Aorta (tissue), 5 donors: ENCODE data around the gene BAIAP3. TPM values are rescaled to one million over a fixed set of nuclear protein-coding genes. Genes with fewer than 3 reads are reported as not detected.
"Not testable (repeated sequence)": the region's sequence is repeated elsewhere in the genome, so short reads cannot be mapped to it uniquely, and the experiment has no call there.

Source experiments
- ATAC-seq: fragments of 200-7000 bp; cut with Tn5 transposase; one replicate; pipeline ENCODE4 v1.9.1; 2022; ENCODE audit warnings: moderate library complexity; ENCODE audit not compliant: low FRiP score
- DNase-seq, 2 donors: peaks; one replicate each; pipeline ENCODE4 v3.0.0-alpha.2; 2020
- H3K27ac ChIP-seq, 2 donors: one replicate each; pipeline ENCODE4 v1.5.1; 2013; ENCODE audit warnings: low read length in 2 of 2, mild to moderate bottlenecking in 2 of 2, moderate library complexity in 2 of 2, control low read depth in 1 of 2, inconsistent platforms in 1 of 2, low read depth in 1 of 2
- H3K27me3 ChIP-seq, 2 donors: one replicate each; pipeline ENCODE4 v1.6.1; 2013; ENCODE audit warnings: control low read depth in 1 of 2, low read length in 1 of 2, mild to moderate bottlenecking in 1 of 2, moderate library complexity in 1 of 2; ENCODE audit not compliant: insufficient read depth in 2 of 2, control insufficient read depth in 1 of 2
- H3K36me3 ChIP-seq, 2 donors: one replicate each; pipeline ENCODE4 v1.6.1; 2013; ENCODE audit warnings: control low read depth in 1 of 2, low read length in 1 of 2, mild to moderate bottlenecking in 1 of 2; ENCODE audit not compliant: insufficient read depth in 2 of 2, control insufficient read depth in 1 of 2
- H3K4me1 ChIP-seq, 2 donors: one replicate each; pipeline ENCODE4 v1.6.1; 2013; ENCODE audit warnings: low read length in 2 of 2, control low read depth in 1 of 2, mild to moderate bottlenecking in 1 of 2, moderate library complexity in 1 of 2; ENCODE audit not compliant: insufficient read depth in 2 of 2, control insufficient read depth in 1 of 2
- H3K4me3 ChIP-seq, 2 donors: one replicate each; pipeline ENCODE4 v1.5.1; 2013; ENCODE audit warnings: low read length in 2 of 2, control low read depth in 1 of 2, mild to moderate bottlenecking in 1 of 2
- H3K9me3 ChIP-seq: one replicate; pipeline ENCODE4 v1.6.1; 2013; ENCODE audit warnings: mild to moderate bottlenecking, low read length; ENCODE audit not compliant: control insufficient read depth
- WGBS, 2 donors: extraction: QIAGEN DNeasy Blood & Tissue Kit; methylation state at CpG; one replicate each; pipeline ENCODE4 v1.1.7; 2013; 5-methylcytosine and 5-hydroxymethylcytosine counted together
- intact Hi-C, 2 donors: fragments of 100-400 bp; cut with DNase I; formaldehyde crosslinking; loops; one replicate each; pipeline versions ENCODE4 v1.14.2 to v1.15.0; 2022
- polyA plus RNA-seq, 2 donors: library from polyadenylated mRNA; stranded (reverse); fragments of 200-250 nt; gene quantifications; one replicate each; pipeline ENCODE4 v1.2.3, GENCODE V29; 2013
- total RNA-seq, 2 donors: library from RNA; stranded (reverse); fragmentation: NEBNext Ultra II Directional; extraction: Animal tissue kit (Norgen Biotek cat#: 25700); gene quantifications; one replicate each; pipeline ENCODE4 v1.2.1, GENCODE V29; 2021
- donor health status: healthy with polysubstance abuse.
- donor health status: Bipolar disorder and iron deficiency.
- donor health status: DM: no; HTN: no; CAD: no.
- donor health status: DM: no; HTN: no; CAD: no.
- donor health status: DM: yes; HTN: yes; CAD: no.

The BAIAP3 gene
- total and polyA plus RNA-seq, 4 donors, result 1.1 to 3.1 (median 1.9) TPM

DNA sequence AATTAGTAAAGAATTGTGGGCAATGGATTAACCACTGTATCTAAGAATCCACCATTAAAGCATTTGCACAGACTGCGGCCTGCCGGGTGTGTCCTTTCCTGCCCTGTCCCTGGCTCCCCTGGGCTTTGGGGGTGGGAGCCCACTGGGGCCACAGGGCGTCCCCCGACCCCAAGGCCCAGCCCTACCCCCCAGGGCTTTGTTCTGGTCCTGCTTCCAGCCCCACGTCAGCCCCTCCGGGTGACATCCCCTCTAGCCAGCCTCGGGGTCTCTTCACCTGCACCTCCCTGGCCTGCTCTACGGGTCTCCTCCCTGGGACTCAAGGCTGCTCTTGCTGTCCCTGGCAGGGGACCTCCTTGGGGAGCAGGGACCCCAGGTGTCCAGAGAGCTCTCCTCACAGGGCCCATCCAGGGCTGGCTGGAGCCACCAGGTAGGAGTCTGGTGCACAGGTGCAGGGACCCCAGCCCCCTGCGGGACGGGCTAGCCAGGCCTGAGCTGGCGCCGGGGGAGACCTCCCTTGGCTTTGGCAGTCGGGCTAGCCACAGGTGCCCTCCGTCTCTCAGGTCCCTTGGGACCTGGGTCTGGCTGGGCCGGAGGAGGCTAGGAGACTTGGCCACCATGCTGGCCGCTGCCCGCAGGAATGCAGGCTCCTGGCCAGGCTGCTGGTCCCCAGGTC, 6.4 kb upstream of the BAIAP3 start:
- intact Hi-C loops, result no loop called here
- Histone ChIP-seq H3K4me3 (no peak overlapping the region), H3K27ac (no peak overlapping the region), H3K36me3 (peaks cover 3 to 4% of the 10 kb centered on the region in 2 donors), H3K9me3 (peaks cover 2% of the 10 kb centered on the region), H3K4me1 (no peaks in the 10 kb centered on the region), H3K27me3 (no peaks in the 10 kb centered on the region)
- no peak for DNase-seq
- no peak for ATAC-seq
- 71% methylated on average over 13 to 17 of the region's 17 CpGs for WGBS, 2 donors

DNA sequence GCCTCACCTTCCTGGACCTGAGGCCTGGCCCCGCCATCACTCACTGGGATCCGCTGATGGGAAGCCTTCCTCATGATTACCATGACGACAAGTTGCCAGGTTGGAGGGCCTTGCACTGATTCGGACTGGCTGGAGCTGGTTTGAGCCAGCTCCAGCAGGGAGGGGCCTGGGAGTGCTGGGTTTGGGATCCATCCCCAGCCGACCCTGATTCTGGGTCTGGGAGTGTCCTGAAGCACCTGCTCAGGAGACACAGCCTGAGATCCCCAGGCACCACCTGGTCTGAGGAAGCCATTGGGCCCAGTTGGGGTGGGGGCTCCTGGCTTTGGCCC, 5.9 kb upstream of the BAIAP3 start:
- intact Hi-C loops, result no loop called here
- 62 to 63% methylated on average over 5 of the region's 5 CpGs for WGBS, 2 donors
- peaks cover 2% of the 10 kb centered on the region for H3K9me3 ChIP-seq

GRCh38 chr16:1328136-1328535, 5.3 kb upstream of the BAIAP3 start:
- H3K4me1 ChIP-seq, H3K9me3 ChIP-seq, ATAC-seq, H3K27ac ChIP-seq, H3K4me3 ChIP-seq, H3K27me3 ChIP-seq, intact Hi-C loops, DNase-seq, H3K36me3 ChIP-seq: not testable (repeated sequence)
- WGBS, 2 donors, result 89 to 90% methylated on average over 20 of the region's 20 CpGs

More for the DNA sequence above, 5.9 kb upstream of the BAIAP3 start:
- H3K36me3 ChIP-seq, result peaks cover 3 to 4% of the 10 kb centered on the region in 2 donors
- ATAC-seq, result no peak
- no peaks in the 10 kb centered on the region for H3K4me1 ChIP-seq
- no peak overlapping the region for H3K4me3 ChIP-seq
- DNase-seq, result no peak
- H3K27me3 ChIP-seq, result no peaks in the 10 kb centered on the region
- H3K27ac ChIP-seq, result no peak overlapping the region

DNA sequence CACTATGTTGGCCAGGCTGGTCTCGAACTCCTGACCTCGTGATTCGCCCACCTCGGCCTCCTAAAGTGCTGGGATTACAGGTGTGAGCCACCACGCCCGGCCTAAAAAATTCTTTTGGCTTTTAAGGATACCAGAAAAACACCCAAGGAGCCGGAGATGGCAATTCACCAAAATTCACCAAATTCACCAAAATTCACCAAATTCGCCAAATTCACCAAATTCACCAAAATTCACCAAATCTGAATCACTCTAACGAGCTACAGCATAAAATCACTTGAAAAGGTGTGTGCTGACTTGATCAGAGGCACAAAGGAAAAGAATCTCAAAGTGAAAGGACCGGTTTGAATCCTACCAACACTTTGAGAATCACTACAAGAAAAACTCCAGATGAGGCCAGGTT, 4.5 kb upstream of the BAIAP3 start:
- intact Hi-C loops, H3K9me3 ChIP-seq, ATAC-seq, H3K36me3 ChIP-seq, H3K4me3 ChIP-seq, H3K4me1 ChIP-seq, H3K27ac ChIP-seq, H3K27me3 ChIP-seq, DNase-seq: not testable (repeated sequence)
- WGBS, 2 donors, result 92 to 95% methylated on average over 10 of the region's 10 CpGs

DNA sequence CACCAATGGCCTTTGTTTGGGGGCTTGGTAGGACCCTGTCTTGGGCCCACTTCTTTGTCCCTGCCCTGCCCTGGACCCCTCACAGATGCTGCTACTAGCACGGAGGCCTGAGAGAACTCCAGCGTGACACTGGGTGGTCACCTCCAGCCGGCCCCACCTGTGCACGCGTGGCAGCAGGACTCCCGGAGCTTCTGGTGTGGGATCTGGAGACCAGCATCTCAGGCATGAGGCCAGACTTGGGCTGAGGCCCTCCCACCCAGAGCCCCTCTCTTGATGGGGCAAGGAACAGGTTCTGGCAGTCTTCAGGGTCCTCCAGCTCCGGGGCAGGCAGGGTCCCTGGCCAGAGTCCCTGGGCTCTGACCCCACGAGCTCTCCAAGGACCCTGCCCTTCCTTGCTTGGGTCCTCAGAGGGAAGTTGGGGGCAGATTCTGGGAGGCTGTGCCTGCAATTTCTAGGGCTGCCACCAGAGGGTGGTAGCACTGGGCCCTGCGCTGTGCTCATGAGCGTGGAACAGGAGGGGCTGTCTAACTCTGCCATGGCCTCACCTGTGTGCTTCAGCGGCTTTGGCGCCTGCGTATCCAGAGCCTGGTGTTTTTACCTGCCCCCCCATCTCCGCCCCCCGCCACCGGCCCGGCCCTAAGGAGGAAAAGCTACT, 3.1 kb upstream of the BAIAP3 start:
- peaks cover 2% of the 10 kb centered on the region for H3K9me3 ChIP-seq
- no peak for DNase-seq
- 50 to 54% methylated on average over 17 of the region's 17 CpGs for WGBS, 2 donors
- no peak overlapping the region for H3K27ac ChIP-seq
- intact Hi-C loops, result no loop called here
- H3K36me3 ChIP-seq, result no peaks in the 10 kb centered on the region
- no peaks in the 10 kb centered on the region for H3K27me3 ChIP-seq
- H3K4me3 ChIP-seq, result no peak overlapping the region
- no peak for ATAC-seq
- H3K4me1 ChIP-seq, result no peaks in the 10 kb centered on the region

DNA sequence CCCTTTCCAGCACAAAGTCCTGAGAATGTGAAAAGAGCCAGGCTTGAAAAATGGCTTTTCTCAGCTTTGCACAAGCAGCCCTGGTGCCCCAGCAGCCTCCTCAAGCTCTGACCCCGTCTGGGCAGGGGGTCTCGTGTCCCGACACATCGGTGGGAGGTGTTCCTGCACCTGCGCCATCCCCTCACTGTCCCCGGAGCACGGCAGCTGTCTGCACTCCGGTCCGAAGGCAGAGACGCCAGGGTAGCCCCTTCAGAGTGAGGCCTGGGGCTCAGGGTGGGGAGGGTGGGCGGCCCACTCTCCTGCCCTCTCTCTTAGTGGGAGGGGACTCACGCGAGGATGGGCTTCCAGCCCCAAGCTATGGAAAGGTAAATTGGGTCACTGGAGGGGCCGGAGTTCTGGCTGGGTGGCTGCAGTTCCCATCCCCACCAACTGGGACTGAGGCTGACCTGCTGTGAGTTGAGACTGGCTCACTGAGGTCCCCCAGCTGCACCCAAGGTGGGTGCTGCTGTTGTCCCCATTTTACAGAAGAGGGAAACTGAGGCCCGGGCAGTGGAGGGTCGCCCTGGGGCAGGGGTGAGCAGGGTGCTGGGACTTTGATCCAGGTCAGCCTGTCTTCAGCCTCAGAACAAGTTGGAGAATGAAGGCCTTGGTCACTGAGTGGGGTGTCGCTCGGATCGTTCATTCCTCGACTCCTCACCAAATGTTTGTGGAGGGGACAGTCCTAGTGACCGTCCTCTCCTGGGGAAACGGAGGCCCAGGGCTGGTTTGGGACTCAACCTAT, 2.3 kb upstream of the BAIAP3 start:
- no peak overlapping the region for H3K4me3 ChIP-seq
- DNase-seq (no peak), ATAC-seq (no peak)
- no peaks in the 10 kb centered on the region for H3K4me1 ChIP-seq
- WGBS, 2 donors, result 40 to 43% methylated on average over 22 of the region's 22 CpGs
- H3K9me3 ChIP-seq, result peaks cover 2% of the 10 kb centered on the region
- no peak overlapping the region for H3K27ac ChIP-seq
- intact Hi-C loops, result no loop called here
- no peaks in the 10 kb centered on the region for H3K36me3 ChIP-seq
- H3K27me3 ChIP-seq, result no peaks in the 10 kb centered on the region

- Histone ChIP-seq H3K4me1 (no peaks in the 10 kb centered on the region), H3K27ac (no peak overlapping the region), H3K9me3 (peaks cover 2% of the 10 kb centered on the region), H3K4me3 (no peak overlapping the region), H3K36me3 (no peaks in the 10 kb centered on the region), H3K27me3 (no peaks in the 10 kb centered on the region)
- 3% methylated on average over 34 of the region's 34 CpGs for WGBS, 2 donors
- ATAC-seq (no peak), DNase-seq (peak in 1 of 2 donors; percentile 71)
- intact Hi-C loops, result no loop called here
Measured at GRCh38 chr16:1331712-1332617, 1.5 kb upstream of the BAIAP3 start.

GRCh38 chr16:1332618-1333148, 762 bp upstream of the BAIAP3 start:
- WGBS, 2 donors, result 3 to 5% methylated on average over 24 to 26 of the region's 26 CpGs
- H3K36me3 ChIP-seq, result no peaks in the 10 kb centered on the region
- no peak overlapping the region for H3K4me3 ChIP-seq
- intact Hi-C loops, result no loop called here
- no peaks in the 10 kb centered on the region for H3K4me1 ChIP-seq
- no peak for DNase-seq
- no peaks in the 10 kb centered on the region for H3K27me3 ChIP-seq
- no peak for ATAC-seq
- peaks cover 2% of the 10 kb centered on the region for H3K9me3 ChIP-seq
- H3K27ac ChIP-seq, result no peak overlapping the region
